NCI-H1694 treated with DMSO at 0.1 percent for 48 hours (cell line): ENCODE data around the gene IL17RC.

Source experiments
- DNase-seq: peaks from one replicate; lab custom pipeline; 2025; lab: John Stamatoyannopoulos, UW

Gene IL17RC

GRCh38 chr3:9946112-9947024 lies 29.5 kb downstream of the IL17RC start:
- peak; percentile 40 for DNase-seq

- DNase-seq: peak; percentile 2
These were observed 30.4 kb downstream of the IL17RC start for GRCh38 chr3:9947025-9947995.

DNA sequence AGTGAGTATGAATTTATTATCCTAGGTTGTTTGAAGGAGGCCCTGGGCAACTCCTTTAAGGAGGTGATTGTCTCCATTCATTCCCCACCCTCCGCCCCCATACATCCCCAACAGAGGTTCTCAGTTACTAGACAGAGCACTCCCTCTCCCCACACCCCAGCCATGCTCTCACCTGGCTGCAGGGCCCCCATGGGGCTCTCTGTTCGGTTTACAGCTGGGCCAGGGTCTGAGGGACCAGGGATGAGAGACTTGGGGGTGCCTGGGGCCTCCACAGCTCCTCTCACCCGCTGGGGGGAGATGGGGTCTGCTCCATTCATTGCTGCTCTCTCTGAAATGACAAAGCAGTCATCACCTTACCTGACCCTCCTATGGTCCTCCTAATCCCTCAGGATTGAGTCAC lies 31.7 kb downstream of the IL17RC start:
- no peak for DNase-seq

DNA sequence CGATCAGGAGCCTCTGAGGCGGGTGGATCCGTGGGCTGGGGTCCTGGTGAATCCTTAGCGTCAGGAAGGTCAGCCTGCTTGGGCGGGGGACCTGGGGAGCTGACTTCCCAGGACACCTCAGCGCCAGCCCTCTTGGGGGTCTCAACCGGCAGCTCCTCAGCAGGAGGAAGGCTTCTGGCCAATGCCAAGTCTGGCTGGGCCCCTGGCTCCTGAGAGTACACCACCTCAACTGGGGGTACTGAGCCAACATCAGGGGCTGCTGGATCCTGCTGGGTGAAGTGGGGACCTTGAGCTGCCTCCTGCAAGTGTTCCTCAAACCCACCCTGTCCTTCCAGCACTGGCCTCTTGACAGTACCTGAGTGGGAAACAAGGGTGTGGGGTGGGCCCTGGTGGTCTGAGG lies 32.2 kb downstream of the IL17RC start:
- DNase-seq: no peak

DNA sequence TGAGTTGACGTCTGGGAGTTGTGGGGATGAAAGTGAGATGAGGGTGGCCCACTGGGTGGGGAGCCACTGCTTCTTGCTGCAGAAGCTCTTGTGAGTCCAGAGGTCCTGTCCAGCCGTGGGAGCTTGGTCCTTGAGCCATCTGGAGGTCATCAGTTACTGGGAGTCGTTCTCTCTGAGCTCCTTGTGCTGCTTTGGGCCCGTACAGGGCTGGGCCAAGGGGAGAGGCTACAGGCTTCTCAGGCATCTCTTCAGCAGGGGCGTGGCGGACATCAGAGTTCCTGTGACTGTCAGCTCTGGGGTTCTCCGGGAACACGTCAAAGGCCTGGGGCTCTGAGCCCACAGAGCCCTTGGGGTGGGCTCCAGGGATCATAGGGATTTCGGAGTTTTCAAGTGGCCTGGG lies 32.7 kb downstream of the IL17RC start:
- no peak for DNase-seq

DNA sequence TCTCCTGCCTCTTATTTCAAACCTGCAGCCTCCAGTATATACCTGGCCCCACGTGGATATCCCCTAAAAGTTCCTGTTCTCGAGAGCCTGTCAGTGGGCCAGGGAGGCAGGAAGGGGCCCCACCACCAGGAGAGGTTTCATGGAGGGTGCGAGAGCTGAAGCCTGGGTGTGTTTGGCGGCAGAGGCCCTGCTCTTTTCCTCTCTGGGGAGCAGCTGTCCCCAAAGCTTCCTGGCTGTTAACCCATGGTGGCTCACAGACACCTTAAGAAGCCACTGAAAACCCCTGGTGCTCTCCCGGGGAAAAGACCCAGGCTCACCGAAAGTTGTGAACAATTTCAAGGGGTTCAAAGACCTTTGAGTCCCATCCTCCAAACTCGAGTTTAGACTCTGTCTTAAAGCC lies 34.2 kb downstream of the IL17RC start:
- DNase-seq: no peak

DNA sequence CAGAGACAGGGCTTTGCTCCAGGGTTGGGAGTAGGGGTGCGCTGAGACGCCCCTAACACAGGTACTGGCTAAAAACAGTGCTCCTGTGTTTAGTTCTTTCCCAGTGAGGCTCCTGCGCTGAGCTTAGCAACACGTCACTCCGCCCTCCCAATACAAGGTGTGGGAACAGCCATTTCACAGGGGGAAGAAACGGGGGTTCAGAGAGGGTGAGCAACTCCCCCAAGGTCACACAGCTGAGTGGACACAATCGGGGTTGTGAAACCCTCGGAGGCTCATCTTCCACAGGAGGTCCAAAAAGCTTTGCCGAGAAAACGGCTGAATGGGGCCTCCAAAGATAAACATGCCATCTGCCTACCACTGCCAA lies 34.7 kb downstream of the IL17RC start:
- DNase-seq: no peak

- DNase-seq: no peak
These were observed 35.3 kb downstream of the IL17RC start, which contains the start of gene PRRT3 for GRCh38 chr3:9951962-9952805. PRRT3 (minus strand) TSS chr3:9952408; CDS start chr3:9950115, 2,293 bp downstream.

DNA sequence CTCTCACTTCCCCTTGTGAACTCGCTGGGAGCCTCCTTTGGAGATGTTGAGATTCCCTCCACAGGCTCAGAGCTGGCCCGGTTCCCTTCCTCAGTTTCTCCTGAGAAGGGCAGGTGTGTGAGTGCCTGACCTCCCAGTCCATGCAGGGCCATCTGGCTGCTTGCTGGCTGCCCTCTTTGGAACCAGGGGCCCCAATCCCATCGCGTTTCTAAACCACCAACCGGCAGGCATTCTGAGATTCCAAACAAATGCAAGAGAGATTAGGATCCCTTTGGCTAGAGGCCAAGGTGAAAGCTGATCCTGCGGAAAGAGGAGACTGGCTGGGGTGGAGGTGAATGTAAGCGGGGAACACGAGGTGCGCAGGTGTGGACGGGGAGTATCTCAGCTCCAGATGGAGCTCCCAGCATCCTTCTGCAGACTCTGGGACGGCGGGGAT lies 38.2 kb downstream of the IL17RC start:
- no peak for DNase-seq

DNA sequence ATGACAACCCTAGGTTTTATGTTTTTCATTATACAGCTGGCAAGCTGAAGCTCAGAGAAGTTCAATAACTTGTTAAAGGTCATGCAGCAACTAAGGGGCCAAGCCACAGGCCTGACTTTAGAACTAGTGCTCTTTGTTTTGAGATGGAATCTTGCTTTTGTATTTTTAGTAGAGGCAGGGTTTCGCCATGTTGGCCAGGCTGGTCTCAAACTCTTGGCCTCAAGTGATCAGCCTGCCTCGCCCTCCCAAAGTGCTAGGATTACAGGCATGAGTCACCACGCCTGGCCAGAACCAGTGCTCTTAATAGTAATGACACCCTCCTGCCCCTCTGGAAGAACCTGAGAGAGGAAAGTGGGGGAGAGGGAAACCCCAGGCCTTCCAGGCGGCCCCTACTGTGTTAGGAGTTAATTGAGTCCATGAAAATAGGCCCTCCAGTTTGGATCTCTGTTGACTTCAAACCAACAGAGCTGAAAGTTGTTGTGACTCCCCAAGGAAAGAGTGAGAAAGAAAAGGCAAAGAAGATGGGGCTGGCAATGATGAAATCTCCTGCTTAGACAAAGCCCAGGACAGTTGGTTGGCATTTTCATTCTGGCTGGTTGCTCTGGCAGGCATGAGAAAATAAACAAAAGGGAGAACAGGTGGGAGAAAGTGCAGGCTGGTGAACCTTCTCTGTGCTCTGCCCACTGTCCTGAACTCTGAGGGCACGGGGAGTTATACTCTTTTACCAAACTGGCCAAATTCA lies 38.9 kb downstream of the IL17RC start:
- DNase-seq: no peak

GRCh38 chr3:9957214-9957613 lies 40.3 kb downstream of the IL17RC start:
- no peak for DNase-seq

DNA sequence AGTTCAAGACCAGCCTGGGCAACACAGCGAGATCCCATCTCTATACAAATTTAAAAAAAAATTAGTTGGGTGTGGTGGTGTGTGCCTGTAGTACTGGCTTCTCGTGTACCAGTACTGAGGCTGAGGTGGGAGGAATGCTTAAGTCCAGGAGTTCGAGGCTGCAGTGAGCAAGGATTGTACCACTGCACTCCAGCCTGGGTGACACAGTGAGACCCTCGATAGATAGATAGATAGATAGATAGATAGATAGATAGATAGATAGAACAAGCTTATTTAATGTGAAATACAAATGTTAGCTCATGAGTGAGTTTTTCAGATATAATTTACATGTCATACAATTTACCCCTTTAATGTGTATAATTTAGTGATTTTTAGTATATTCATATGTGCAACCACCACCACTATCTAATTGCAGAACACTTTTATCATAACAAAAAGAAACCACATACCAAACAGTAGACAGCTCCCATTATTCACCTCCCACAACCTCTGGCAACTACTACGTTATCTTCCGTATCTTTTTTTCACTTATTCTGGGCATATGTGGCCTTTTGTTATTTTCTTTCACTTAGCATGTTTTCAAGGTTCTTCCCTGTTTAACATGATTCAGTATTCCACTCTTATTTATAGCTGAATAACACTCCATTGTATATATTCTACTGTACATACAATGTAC lies 48.4 kb downstream of the IL17RC start:
- DNase-seq: no peak

GRCh38 chr3:9966841-9967240 lies 49.9 kb downstream of the IL17RC start:
- DNase-seq: no peak

DNA sequence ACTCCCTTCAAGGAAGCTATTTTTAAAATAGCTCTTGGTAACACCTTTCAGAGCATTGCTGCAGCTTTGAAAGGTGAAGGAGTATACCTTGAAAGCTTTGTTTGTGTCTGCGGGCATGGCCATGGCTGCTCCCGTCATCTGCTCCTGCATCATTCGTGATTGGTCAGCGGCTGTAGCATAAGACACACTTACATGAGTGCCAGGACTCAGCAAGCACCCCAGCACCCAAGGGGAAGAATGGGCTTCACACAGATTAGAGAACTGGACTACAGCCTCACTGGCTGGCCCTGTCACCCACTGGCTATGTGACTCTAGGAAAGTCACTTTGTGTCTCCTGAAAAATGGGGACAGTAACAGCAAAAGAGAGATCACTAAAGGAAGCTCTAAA lies 52.7 kb downstream of the IL17RC start:
- no peak for DNase-seq

GRCh38 chr3:9970020-9970652 lies 53.2 kb downstream of the IL17RC start:
- no peak for DNase-seq

DNA sequence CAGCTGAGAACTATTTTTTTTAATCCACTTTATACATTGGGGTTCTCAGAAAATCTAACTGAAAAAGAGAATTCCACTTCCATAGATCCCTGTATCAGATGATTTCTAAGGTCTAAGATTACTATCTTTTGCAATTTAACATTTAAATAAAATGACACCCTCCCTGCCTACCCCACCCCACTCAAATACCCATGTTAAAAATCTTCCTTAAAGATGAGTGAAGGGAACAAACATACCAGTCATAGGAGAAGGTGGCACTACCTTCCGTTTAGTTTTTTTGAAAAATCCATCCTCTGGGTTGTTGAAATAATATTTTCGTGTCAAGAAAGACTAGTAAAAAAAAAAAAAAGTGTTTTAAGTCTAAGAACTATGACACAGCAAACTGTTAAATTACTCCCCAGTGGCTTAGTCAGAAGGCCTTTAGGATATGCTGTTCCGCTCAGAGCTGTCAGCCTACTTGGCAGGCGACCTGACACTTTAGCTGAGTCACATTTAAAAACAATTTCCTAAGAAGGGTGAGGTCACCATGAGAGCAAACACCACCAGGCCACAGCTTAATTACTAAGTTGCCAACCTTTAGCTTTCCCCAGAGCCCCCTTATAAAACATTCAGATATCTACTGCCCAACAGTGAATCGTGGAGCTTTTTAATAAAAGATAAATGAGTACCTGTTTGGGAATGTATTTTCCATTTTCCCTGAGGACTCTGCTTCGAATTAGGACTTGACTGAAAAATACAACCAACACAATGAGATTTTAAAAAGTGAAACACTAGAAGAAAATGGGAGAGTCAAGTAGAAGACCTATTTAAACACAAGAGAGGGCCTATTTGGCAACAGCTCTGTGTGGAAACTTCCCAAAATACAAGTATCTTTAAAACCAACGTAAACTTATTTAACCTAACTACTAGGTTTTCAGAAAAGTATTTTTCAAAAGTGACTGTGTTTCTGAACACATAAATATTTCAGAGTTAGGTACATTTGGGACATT lies 60.1 kb downstream of the IL17RC start:
- no peak for DNase-seq

- no peak for DNase-seq
These were observed 61.9 kb downstream of the IL17RC start for GRCh38 chr3:9978710-9979305.

DNA sequence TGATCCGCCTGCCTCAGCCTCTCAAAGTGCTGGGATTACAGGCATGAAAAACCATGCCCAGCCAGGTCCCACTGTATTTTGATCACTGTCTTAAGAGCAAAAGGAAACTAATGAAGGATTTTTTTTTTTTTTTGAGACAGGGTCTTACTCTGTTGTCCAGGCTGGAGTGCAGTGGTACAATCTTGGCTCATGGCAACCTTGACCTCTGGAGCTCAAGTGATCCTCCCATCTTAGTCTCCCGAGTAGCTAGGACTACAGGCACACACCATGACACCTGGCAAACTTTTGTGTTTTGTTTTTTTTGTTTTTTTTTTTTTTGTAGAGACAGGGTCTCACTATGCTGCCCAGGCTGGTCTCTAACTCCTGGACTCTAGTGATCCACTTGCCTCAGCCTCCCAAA lies 63.4 kb downstream of the IL17RC start:
- DNase-seq: no peak
